ENCODE measurements around the gene RGS11.

The RGS11 gene

GRCh38 chr16:264440-264951 lies 11.2 kb downstream of the RGS11 start:
- no peak for TF ChIP-seq POLR2AphosphoS5 (IDR thresholded peaks at IDR 0.05; ENCODE audit: low read depth, low read length)
- TF ChIP-seq FOXP2 (optimal IDR thresholded peaks at IDR 0.05; ENCODE audit: borderline replicate concordance, extremely low read depth, extremely low read length, insufficient read depth), result no peak
- no peak for TF ChIP-seq REST (IDR thresholded peaks at IDR 0.05; ENCODE audit: insufficient read depth in 1 of 2, low read depth in 2 of 2, low read length in 2 of 2)
- TF ChIP-seq SIN3A (IDR thresholded peaks at IDR 0.05; ENCODE audit: borderline replicate concordance, insufficient read depth, low read length), result no peak
- TF ChIP-seq TAF1 (IDR thresholded peaks at IDR 0.05; ENCODE audit: borderline replicate concordance, insufficient read depth, low read length), result no peak

GRCh38 chr16:263944-264343 lies 11.8 kb downstream of the RGS11 start:
- no peak for TF ChIP-seq SIN3A (IDR thresholded peaks at IDR 0.05; ENCODE audit: borderline replicate concordance, insufficient read depth, low read length)
- no peak for TF ChIP-seq REST (IDR thresholded peaks at IDR 0.05; ENCODE audit: insufficient read depth in 1 of 2, low read depth in 2 of 2, low read length in 2 of 2)

GRCh38 chr16:263182-263774 lies 12.5 kb downstream of the RGS11 start:
- TF ChIP-seq TAF1 (IDR thresholded peaks at IDR 0.05; ENCODE audit: borderline replicate concordance, insufficient read depth, low read length), result no peak

GRCh38 chr16:262121-262745 lies 13.5 kb downstream of the RGS11 start:
- TF ChIP-seq POLR2AphosphoS5 (IDR thresholded peaks at IDR 0.05; ENCODE audit: low read depth, low read length) (no peak), SIN3A (IDR thresholded peaks at IDR 0.05; ENCODE audit: borderline replicate concordance, insufficient read depth, low read length) (no peak), FOXP2 (optimal IDR thresholded peaks at IDR 0.05; ENCODE audit: borderline replicate concordance, extremely low read depth, extremely low read length, insufficient read depth) (no peak), REST (IDR thresholded peaks at IDR 0.05; ENCODE audit: insufficient read depth in 1 of 2, low read depth in 2 of 2, low read length in 2 of 2) (no peak), TAF1 (IDR thresholded peaks at IDR 0.05; ENCODE audit: borderline replicate concordance, insufficient read depth, low read length) (no peak)

GRCh38 chr16:261031-261691 lies 14.6 kb downstream of the RGS11 start:
- no peak for TF ChIP-seq SIN3A (IDR thresholded peaks at IDR 0.05; ENCODE audit: borderline replicate concordance, insufficient read depth, low read length)
- no peak for TF ChIP-seq REST (IDR thresholded peaks at IDR 0.05; ENCODE audit: insufficient read depth in 1 of 2, low read depth in 2 of 2, low read length in 2 of 2)
- no peak for TF ChIP-seq TAF1 (IDR thresholded peaks at IDR 0.05; ENCODE audit: borderline replicate concordance, insufficient read depth, low read length)
- no peak for TF ChIP-seq FOXP2 (optimal IDR thresholded peaks at IDR 0.05; ENCODE audit: borderline replicate concordance, extremely low read depth, extremely low read length, insufficient read depth)
- no peak for TF ChIP-seq POLR2AphosphoS5 (IDR thresholded peaks at IDR 0.05; ENCODE audit: low read depth, low read length)

Data from PFSK-1 (cell line).